Mesenchymal stem cell (in vitro differentiated cells and primary cell): ENCODE data around the gene SYNM.

Experiments used
- DNase-seq: peaks from one replicate; pipeline ENCODE4 v3.0.0-alpha.2; 2013
- H2AFZ ChIP-seq: one replicate; pipeline ENCODE4 v1.6.1; 2013; ENCODE audit warnings: low read depth, mild to moderate bottlenecking, control low read depth, inconsistent platforms, low read length, moderate library complexity
- H2AK5ac ChIP-seq: 2 replicates; pipeline ENCODE4 v1.6.1; 2013; ENCODE audit warnings: low read length, moderate library complexity, mild to moderate bottlenecking, inconsistent platforms; ENCODE audit not compliant: severe bottlenecking
- H2BK120ac ChIP-seq: one replicate; pipeline ENCODE4 v1.6.1; 2013; ENCODE audit warnings: low read depth, mild to moderate bottlenecking, inconsistent platforms, low read length, moderate library complexity
- H2BK12ac ChIP-seq, 2 experiments: one replicate each; pipeline ENCODE4 v1.6.1; 2013; ENCODE audit warnings: inconsistent platforms in 2 of 2, low read length in 2 of 2, mild to moderate bottlenecking in 2 of 2, moderate library complexity in 2 of 2, control low read depth in 1 of 2
- H2BK15ac ChIP-seq: one replicate; pipeline ENCODE4 v1.6.1; 2013; ENCODE audit warnings: mild to moderate bottlenecking, low read depth, inconsistent platforms; ENCODE audit not compliant: poor library complexity, severe bottlenecking
- H2BK5ac ChIP-seq: 2 replicates; pipeline ENCODE4 v1.6.1; 2013; ENCODE audit warnings: low read depth, mild to moderate bottlenecking, low read length, control low read depth, inconsistent platforms; ENCODE audit not compliant: poor library complexity, severe bottlenecking
- H3K14ac ChIP-seq, 2 experiments: one replicate each; pipeline ENCODE4 v1.6.1; 2013; ENCODE audit warnings: inconsistent platforms in 2 of 2, low read length in 2 of 2, control low read depth in 1 of 2, mild to moderate bottlenecking in 1 of 2, moderate library complexity in 1 of 2
- H3K18ac ChIP-seq, 2 experiments: one replicate each; pipeline ENCODE4 v1.6.1; 2013; ENCODE audit warnings: inconsistent platforms in 2 of 2, low read length in 2 of 2, control low read depth in 1 of 2, low read depth in 1 of 2, mild to moderate bottlenecking in 1 of 2
- H3K23ac ChIP-seq, 2 experiments: one replicate each; pipeline ENCODE4 v1.6.1; 2013; ENCODE audit warnings: inconsistent platforms in 2 of 2, low read length in 2 of 2, mild to moderate bottlenecking in 2 of 2, moderate library complexity in 2 of 2, control low read depth in 1 of 2
- H3K27ac ChIP-seq: 2 replicates; pipeline ENCODE4 v1.5.1; 2013; ENCODE audit warnings: mild to moderate bottlenecking, moderate library complexity, low read length, control low read depth, inconsistent platforms; ENCODE audit not compliant: poor library complexity, severe bottlenecking
- H3K27me3 ChIP-seq, 2 experiments: 2 replicates each; pipeline versions ENCODE4 v1.6.1 to v1.7.0; 2013; ENCODE audit warnings: low read length in 2 of 2, mild to moderate bottlenecking in 2 of 2, moderate library complexity in 2 of 2, control low read depth in 1 of 2, inconsistent platforms in 1 of 2; ENCODE audit not compliant: control insufficient read depth in 1 of 2, insufficient read depth in 1 of 2
- H3K36me3 ChIP-seq, 2 experiments: 2 replicates each; pipeline versions ENCODE4 v1.6.1 to v1.7.0; 2013; ENCODE audit warnings: low read length in 2 of 2, control low read depth in 1 of 2, inconsistent platforms in 1 of 2, low read depth in 1 of 2, mild to moderate bottlenecking in 1 of 2; ENCODE audit not compliant: insufficient read depth in 2 of 2, control insufficient read depth in 1 of 2
- H3K4ac ChIP-seq, 2 experiments: one replicate each; pipeline ENCODE4 v1.6.1; 2013; ENCODE audit warnings: inconsistent platforms in 2 of 2, low read length in 2 of 2, mild to moderate bottlenecking in 2 of 2, moderate library complexity in 2 of 2, control low read depth in 1 of 2, low read depth in 1 of 2
- H3K4me1 ChIP-seq: 2 replicates; pipeline ENCODE4 v1.6.1; 2013; ENCODE audit warnings: low read depth, low read length, control low read depth; ENCODE audit not compliant: control insufficient read depth, insufficient read depth
- H3K4me2 ChIP-seq: 2 replicates; pipeline ENCODE4 v1.6.1; 2013; ENCODE audit warnings: low read length, mild to moderate bottlenecking, inconsistent platforms; ENCODE audit not compliant: poor library complexity, severe bottlenecking
- H3K4me3 ChIP-seq, 2 experiments: 2 replicates each; pipeline versions ENCODE4 v1.5.1 to v1.7.0; 2013; ENCODE audit warnings: low read length in 2 of 2, mild to moderate bottlenecking in 2 of 2, control low read depth in 1 of 2, low read depth in 1 of 2; ENCODE audit not compliant: insufficient read depth in 1 of 2
- H3K79me1 ChIP-seq: replicated peaks from 2 replicates; pipeline ENCODE4 v1.6.1; 2013; ENCODE audit warnings: mild to moderate bottlenecking, control low read depth, low read length, inconsistent platforms; ENCODE audit not compliant: poor library complexity, severe bottlenecking
- H3K9ac ChIP-seq: 2 replicates; pipeline ENCODE4 v1.7.0; 2013; ENCODE audit warnings: mild to moderate bottlenecking, low read length, moderate library complexity
- H3K9me3 ChIP-seq: 2 replicates; pipeline ENCODE4 v1.7.0; 2013; ENCODE audit warnings: mild to moderate bottlenecking, low read length; ENCODE audit not compliant: control insufficient read depth
- H4K8ac ChIP-seq: one replicate; pipeline ENCODE4 v1.6.1; 2013; ENCODE audit warnings: inconsistent platforms, mild to moderate bottlenecking, low read length, moderate library complexity
- H4K91ac ChIP-seq: one replicate; pipeline ENCODE4 v1.6.1; 2013; ENCODE audit warnings: mild to moderate bottlenecking, low read length, inconsistent platforms
- WGBS: methylation state at CpG from one replicate; pipeline ENCODE4 v1.1.7; 2013; ENCODE audit warnings: mixed read lengths; 5-methylcytosine and 5-hydroxymethylcytosine counted together

Gene SYNM

DNA sequence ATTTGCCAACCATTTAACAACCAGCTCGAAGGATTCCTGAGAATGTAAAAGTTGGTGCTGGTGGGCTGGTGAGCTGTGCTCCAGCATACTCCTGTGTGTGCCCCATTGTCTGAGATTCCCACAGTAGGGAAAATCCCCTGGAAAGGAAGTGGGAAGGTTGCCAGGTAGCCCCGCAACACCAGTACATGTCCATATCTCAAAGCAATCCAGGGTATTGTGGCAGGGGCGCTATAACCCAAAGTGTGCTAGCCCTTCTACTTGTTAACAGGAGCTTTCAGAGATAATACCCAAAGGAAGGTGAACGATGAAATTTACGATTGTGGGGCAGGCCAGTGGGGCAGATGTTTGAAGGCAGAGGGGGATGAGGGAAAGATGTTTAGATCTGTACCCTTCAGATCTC, 42.7 kb upstream of the SYNM start:
- Histone ChIP-seq H3K9me3 (no peaks in the 10 kb centered on the region), H3K36me3 (no peaks in the 10 kb centered on the region), H3K23ac (no peak overlapping the region), H2BK15ac (no peak overlapping the region), H4K91ac (no peak overlapping the region), H3K4me3 (no peak overlapping the region), H3K18ac (no peak overlapping the region), H3K27ac (no peak overlapping the region), H3K4ac (no peak overlapping the region), H4K8ac (no peak overlapping the region), H3K4me2 (no peak overlapping the region), H2AK5ac (no peak overlapping the region), H2BK12ac (no peak overlapping the region), H3K9ac (no peak overlapping the region), H3K4me1 (peaks cover 5% of the 10 kb centered on the region), H3K79me1 (no peaks in the 10 kb centered on the region), H3K27me3 (peaks cover 30 to 35% of the 10 kb centered on the region in 2 experiments), H2BK120ac (no peak overlapping the region), H2BK5ac (no peak overlapping the region), H3K14ac (no peak overlapping the region), H2AFZ (no peak overlapping the region)
- whole genome bisulfite sequencing, result 98% methylated on average over 5 of the region's 5 CpGs
- no peak for DNase-seq

DNA sequence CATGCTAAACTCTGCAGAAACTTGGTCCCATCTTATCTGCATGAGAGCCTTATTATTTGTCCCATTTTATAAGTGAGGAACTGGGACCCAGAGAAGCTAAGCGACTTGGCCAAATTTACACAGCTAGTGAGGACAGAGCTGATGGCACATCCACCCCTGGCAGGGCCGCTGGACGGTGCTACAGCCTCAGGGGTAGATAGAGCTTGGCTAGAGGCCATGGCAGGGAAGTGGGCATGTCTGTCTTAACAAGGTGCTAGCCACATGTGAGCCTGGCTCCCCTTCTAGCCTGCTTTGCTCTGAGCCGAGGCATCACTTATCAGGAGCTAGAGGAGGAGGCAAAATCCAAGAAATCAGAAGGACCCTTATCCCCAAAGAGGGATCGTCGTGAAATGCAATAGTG, 36.7 kb upstream of the SYNM start:
- Histone ChIP-seq H3K79me1 (no peaks in the 10 kb centered on the region), H3K9me3 (no peaks in the 10 kb centered on the region), H2BK120ac (no peak overlapping the region), H3K4me2 (no peak overlapping the region), H2AFZ (no peak overlapping the region), H3K27me3 (peaks cover 14 to 23% of the 10 kb centered on the region in 2 experiments), H3K27ac (no peak overlapping the region), H3K4ac (no peak overlapping the region), H3K9ac (no peak overlapping the region), H3K14ac (no peak overlapping the region), H2BK5ac (no peak overlapping the region), H2AK5ac (no peak overlapping the region), H4K8ac (no peak overlapping the region), H3K18ac (no peak overlapping the region), H2BK12ac (no peak overlapping the region), H2BK15ac (no peak overlapping the region), H3K23ac (no peak overlapping the region), H3K4me3 (no peak overlapping the region), H3K36me3 (no peaks in the 10 kb centered on the region), H3K4me1 (no peaks in the 10 kb centered on the region), H4K91ac (no peak overlapping the region)
- 77% methylated on average over 6 of the region's 6 CpGs for WGBS
- no peak for DNase-seq

DNA sequence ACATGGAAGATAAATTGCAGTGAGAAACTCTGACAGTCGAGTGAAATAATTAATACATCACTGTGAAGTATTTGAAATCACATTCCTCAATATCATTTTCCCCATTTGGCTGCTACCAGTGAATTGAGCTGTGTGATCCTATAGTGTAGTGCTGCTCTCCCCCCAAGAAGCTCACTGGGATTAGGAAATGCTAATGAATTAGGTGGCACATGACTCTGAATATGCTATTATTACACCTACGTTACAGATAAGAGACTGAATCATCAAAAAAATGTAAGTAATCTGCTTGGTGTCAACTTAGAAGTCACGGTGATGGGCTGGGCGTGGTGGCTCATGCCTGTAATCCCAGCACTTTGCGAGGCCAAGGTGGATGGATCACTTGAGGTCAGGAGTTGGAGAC, 34.7 kb upstream of the SYNM start:
- Histone ChIP-seq H2AK5ac (no peak overlapping the region), H4K91ac (no peak overlapping the region), H3K4me2 (no peak overlapping the region), H2BK5ac (no peak overlapping the region), H4K8ac (no peak overlapping the region), H3K4ac (no peak overlapping the region), H3K27me3 (peaks cover 9 to 11% of the 10 kb centered on the region in 2 experiments), H3K23ac (no peak overlapping the region), H2BK12ac (no peak overlapping the region), H3K9me3 (no peaks in the 10 kb centered on the region), H2BK120ac (no peak overlapping the region), H3K4me1 (no peaks in the 10 kb centered on the region), H3K18ac (no peak overlapping the region), H3K9ac (no peak overlapping the region), H3K27ac (no peak overlapping the region), H3K14ac (no peak overlapping the region), H2BK15ac (no peak overlapping the region), H2AFZ (no peak overlapping the region), H3K4me3 (no peak overlapping the region), H3K79me1 (no peaks in the 10 kb centered on the region), H3K36me3 (no peaks in the 10 kb centered on the region)
- DNase-seq, result no peak
- WGBS, result 85% methylated on average over 4 of the region's 5 CpGs

DNA sequence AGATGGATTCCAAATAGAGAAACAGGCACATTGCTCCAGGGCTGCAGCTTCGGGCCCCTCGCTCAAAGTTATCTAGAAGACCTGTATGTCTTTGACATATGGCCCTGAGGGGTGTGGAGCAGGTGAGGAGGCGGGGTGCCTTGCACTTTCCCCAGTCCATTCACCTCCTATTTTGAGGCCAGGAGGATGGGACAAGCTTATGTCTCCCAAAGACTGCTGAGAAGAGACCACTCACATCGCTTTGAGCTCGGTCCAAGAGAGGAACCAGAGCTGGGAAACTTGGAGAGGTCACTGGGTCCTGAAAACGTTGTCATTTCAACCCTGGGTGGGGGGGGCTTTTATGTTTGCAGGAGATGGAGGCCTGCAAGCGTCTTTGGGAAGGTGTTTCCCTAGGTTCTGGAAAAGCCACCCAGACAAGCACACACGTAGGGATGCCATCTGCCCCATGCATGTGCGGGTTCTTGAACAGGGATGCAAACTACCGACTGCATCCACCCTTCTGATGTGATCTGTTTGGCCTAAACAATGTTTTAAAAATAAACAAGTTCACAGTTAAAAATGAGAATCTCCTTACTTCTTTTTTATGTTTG, 33.7 kb upstream of the SYNM start:
- H2BK120ac ChIP-seq, result no peak overlapping the region
- H3K4ac ChIP-seq, result no peak overlapping the region
- DNase-seq, result no peak
- H3K4me2 ChIP-seq, result no peak overlapping the region
- no peak overlapping the region for H2BK15ac ChIP-seq
- H4K8ac ChIP-seq, result no peak overlapping the region
- no peaks in the 10 kb centered on the region for H3K36me3 ChIP-seq
- WGBS, result 86% methylated on average over 7 of the region's 10 CpGs
- H3K27ac ChIP-seq, result no peak overlapping the region
- no peak overlapping the region for H3K9ac ChIP-seq
- H2BK5ac ChIP-seq, result no peak overlapping the region
- H3K18ac ChIP-seq, result no peak overlapping the region
- no peaks in the 10 kb centered on the region for H3K4me1 ChIP-seq
- H4K91ac ChIP-seq, result no peak overlapping the region
- no peak overlapping the region for H2AFZ ChIP-seq
- H3K79me1 ChIP-seq, result no peaks in the 10 kb centered on the region
- no peaks in the 10 kb centered on the region for H3K9me3 ChIP-seq
- no peak overlapping the region for H3K4me3 ChIP-seq
- no peak overlapping the region for H2BK12ac ChIP-seq
- H3K14ac ChIP-seq, result no peak overlapping the region
- peaks cover 3 to 5% of the 10 kb centered on the region in 2 experiments for H3K27me3 ChIP-seq
- no peak overlapping the region for H3K23ac ChIP-seq
- H2AK5ac ChIP-seq, result no peak overlapping the region
